CD14-positive monocyte (primary cell): ENCODE results near the gene PPM1H. TPM values are rescaled to one million over a fixed set of nuclear protein-coding genes. Genes with fewer than 3 reads are reported as not detected.

Experiments
- DNase-seq, 3 donors: peaks; one replicate each; pipeline ENCODE4 v3.0.0-alpha.2; 2011 to 2022
- H2AFZ ChIP-seq: 2 replicates; pipeline ENCODE4 v1.6.0; 2012; ENCODE audit warnings: mild to moderate bottlenecking, low read depth, low read length, inconsistent platforms; ENCODE audit not compliant: insufficient read depth, poor library complexity, severe bottlenecking
- H3K27ac ChIP-seq, 2 donors: 1 replicate in 1 of 2; 2 replicates in 1 of 2; pipeline ENCODE4 v1.5.1; 2012 to 2013; ENCODE audit warnings: low read length in 2 of 2, control low read depth in 1 of 2, inconsistent platforms in 1 of 2, low read depth in 1 of 2, mild to moderate bottlenecking in 1 of 2
- H3K27me3 ChIP-seq, 2 donors: one replicate each; pipeline versions ENCODE4 v1.6.0 to v1.6.1; 2011 to 2013; ENCODE audit warnings: low read length in 2 of 2; ENCODE audit not compliant: control insufficient read depth in 2 of 2, insufficient read depth in 2 of 2
- H3K36me3 ChIP-seq, 2 donors: replicated peaks in 1 of 2; 1 replicate in 1 of 2; 2 replicates in 1 of 2; pipeline versions ENCODE4 v1.5.1 to v1.6.1; 2012 to 2013; ENCODE audit warnings: low read length in 2 of 2, control low read depth in 1 of 2, inconsistent platforms in 1 of 2, mild to moderate bottlenecking in 1 of 2; ENCODE audit not compliant: insufficient read depth in 2 of 2, control insufficient read depth in 1 of 2
- H3K4me1 ChIP-seq, 2 donors: 1 replicate in 1 of 2; 2 replicates in 1 of 2; pipeline versions ENCODE4 v1.5.1 to v1.6.1; 2012 to 2013; ENCODE audit warnings: low read length in 2 of 2, control low read depth in 1 of 2, inconsistent platforms in 1 of 2, mild to moderate bottlenecking in 1 of 2, moderate library complexity in 1 of 2; ENCODE audit not compliant: insufficient read depth in 2 of 2, control insufficient read depth in 1 of 2
- H3K4me2 ChIP-seq: replicated peaks from 2 replicates; pipeline ENCODE3; 2012; ENCODE audit warnings: low read length, moderate library complexity, mild to moderate bottlenecking; ENCODE audit not compliant: poor library complexity, severe bottlenecking; ENCODE audit errors: extremely low read depth
- H3K4me3 ChIP-seq, 3 experiments: fragments of 200-600 bp in 1 of 3; sonication (generic) in 1 of 3; replicated peaks in 1 of 3; 1 replicate in 2 of 3; 2 replicates in 1 of 3; pipeline ENCODE4 v1.5.1; 2011 to 2013; ENCODE audit warnings: low read length in 3 of 3, mild to moderate bottlenecking in 3 of 3, control low read depth in 2 of 3, low read depth in 2 of 3, inconsistent platforms in 1 of 3, moderate library complexity in 1 of 3
- H3K79me2 ChIP-seq: 2 replicates; pipeline ENCODE4 v1.6.0; 2012; ENCODE audit warnings: mild to moderate bottlenecking, control low read depth, inconsistent platforms, low read length, moderate library complexity; ENCODE audit not compliant: insufficient read depth
- H3K9ac ChIP-seq: 2 replicates; pipeline ENCODE4 v1.6.0; 2017; ENCODE audit warnings: low read length, mild to moderate bottlenecking; ENCODE audit not compliant: insufficient read depth, poor library complexity, severe bottlenecking
- H3K9me3 ChIP-seq, 2 donors: replicated peaks in 1 of 2; 1 replicate in 1 of 2; 2 replicates in 1 of 2; pipeline versions ENCODE4 v1.5.1 to v1.6.1; 2012 to 2013; ENCODE audit warnings: low read length in 2 of 2, control low read depth in 1 of 2; ENCODE audit not compliant: control insufficient read depth in 1 of 2, insufficient read depth in 1 of 2
- H4K20me1 ChIP-seq: 2 replicates; pipeline ENCODE4 v1.6.0; 2012; ENCODE audit warnings: mild to moderate bottlenecking, low read length, control low read depth, moderate library complexity; ENCODE audit not compliant: insufficient read depth
- H3K27ac Mint-ChIP-seq, 7 donors: one replicate each; pipeline ENCODE4 v1.8.0; 2020; ENCODE audit warnings: mild to moderate bottlenecking in 7 of 7, mixed read lengths in 7 of 7, moderate library complexity in 6 of 7, inconsistent platforms in 2 of 7
- H3K27me3 Mint-ChIP-seq, 3 donors: one replicate each; pipeline ENCODE4 v1.8.0; 2021 to 2022; ENCODE audit warnings: low read depth in 3 of 3, mild to moderate bottlenecking in 3 of 3, mixed read lengths in 3 of 3, moderate library complexity in 3 of 3, inconsistent platforms in 1 of 3
- H3K36me3 Mint-ChIP-seq, 2 donors: one replicate each; pipeline ENCODE4 v1.8.0; 2020; ENCODE audit warnings: mixed read lengths in 2 of 2, inconsistent platforms in 1 of 2, mild to moderate bottlenecking in 1 of 2
- H3K4me1 Mint-ChIP-seq: one replicate; pipeline ENCODE4 v1.8.0; 2020; ENCODE audit warnings: mild to moderate bottlenecking, mixed read lengths
- H3K4me3 Mint-ChIP-seq, 2 donors: one replicate each; pipeline ENCODE4 v1.8.0; 2020; ENCODE audit warnings: mild to moderate bottlenecking in 2 of 2, mixed read lengths in 2 of 2, moderate library complexity in 1 of 2
- H3K9me3 Mint-ChIP-seq, 7 donors: one replicate each; pipeline ENCODE4 v1.8.0; 2020 to 2022; ENCODE audit warnings: mixed read lengths in 7 of 7, mild to moderate bottlenecking in 6 of 7, moderate library complexity in 6 of 7, inconsistent platforms in 2 of 7
- WGBS: methylation state at CpG from one replicate; pipeline ENCODE4 v1.1.5; 2013; ENCODE audit warnings: missing lambda C conversion rate; ENCODE audit not compliant: insufficient coverage; 5-methylcytosine and 5-hydroxymethylcytosine counted together
- intact Hi-C, 2 donors: fragments of 100-400 bp; cut with micrococcal nuclease; formaldehyde crosslinking; loops; one replicate each; pipeline versions ENCODE4 v1.15.0 to v1.15.1; 2023
- polyA plus RNA-seq, 3 donors: library from polyadenylated mRNA; depleted of rRNA in 1 of 3; unstranded in 2 of 3; stranded (reverse) in 1 of 3; fragments of 300-500 nt in 2 of 3; fragments of >200 nt in 1 of 3; fragmentation: Illumina TruSeq in 2 of 3; gene quantifications; 1 replicate in 2 of 3; 2 replicates in 1 of 3; pipeline ENCODE4 v1.2.3, GENCODE V29; 2012 to 2021
- TF ChIP-seq, protein P1 (sequence below): fragments of 200-600 bp; IDR thresholded peaks from one replicate; pipeline ENCODE4 v1.8.0; 2022; ENCODE audit warnings: antibody characterized with exemption, mild to moderate bottlenecking

PPM1H gene
- polyA plus RNA-seq, 3 donors: 1.5 to 2.8 (median 1.9) TPM

GRCh38 chr12:62658910-62659309, 276.0 kb downstream of the PPM1H start:
- no peak overlapping the region for H3K4me3 Mint-ChIP-seq
- H2AFZ ChIP-seq: no peak overlapping the region
- WGBS: 91% methylated on average over 7 of the region's 7 CpGs
- H3K4me3 ChIP-seq: no peak overlapping the region
- peaks cover 0 to 2% (median 0%) of the 10 kb centered on the region in 7 donors for H3K9me3 Mint-ChIP-seq
- H3K27me3 ChIP-seq: no peaks in the 10 kb centered on the region
- peaks cover 12 to 15% of the 10 kb centered on the region in 2 donors for H3K36me3 Mint-ChIP-seq
- H3K9me3 ChIP-seq: no peaks in the 10 kb centered on the region
- H3K27ac Mint-ChIP-seq: no peak overlapping the region
- H3K27ac ChIP-seq: no peak overlapping the region
- H4K20me1 ChIP-seq: no peaks in the 10 kb centered on the region
- H3K4me1 ChIP-seq: no peaks in the 10 kb centered on the region
- TF ChIP-seq, protein P1, sequence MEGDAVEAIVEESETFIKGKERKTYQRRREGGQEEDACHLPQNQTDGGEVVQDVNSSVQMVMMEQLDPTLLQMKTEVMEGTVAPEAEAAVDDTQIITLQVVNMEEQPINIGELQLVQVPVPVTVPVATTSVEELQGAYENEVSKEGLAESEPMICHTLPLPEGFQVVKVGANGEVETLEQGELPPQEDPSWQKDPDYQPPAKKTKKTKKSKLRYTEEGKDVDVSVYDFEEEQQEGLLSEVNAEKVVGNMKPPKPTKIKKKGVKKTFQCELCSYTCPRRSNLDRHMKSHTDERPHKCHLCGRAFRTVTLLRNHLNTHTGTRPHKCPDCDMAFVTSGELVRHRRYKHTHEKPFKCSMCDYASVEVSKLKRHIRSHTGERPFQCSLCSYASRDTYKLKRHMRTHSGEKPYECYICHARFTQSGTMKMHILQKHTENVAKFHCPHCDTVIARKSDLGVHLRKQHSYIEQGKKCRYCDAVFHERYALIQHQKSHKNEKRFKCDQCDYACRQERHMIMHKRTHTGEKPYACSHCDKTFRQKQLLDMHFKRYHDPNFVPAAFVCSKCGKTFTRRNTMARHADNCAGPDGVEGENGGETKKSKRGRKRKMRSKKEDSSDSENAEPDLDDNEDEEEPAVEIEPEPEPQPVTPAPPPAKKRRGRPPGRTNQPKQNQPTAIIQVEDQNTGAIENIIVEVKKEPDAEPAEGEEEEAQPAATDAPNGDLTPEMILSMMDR: no peak
- H3K9ac ChIP-seq: no peak overlapping the region
- H3K36me3 ChIP-seq: no peaks in the 10 kb centered on the region
- intact Hi-C loops: no loop called here
- peaks cover 28% of the 10 kb centered on the region for H3K4me1 Mint-ChIP-seq
- no peaks in the 10 kb centered on the region for H3K79me2 ChIP-seq
- no peak for DNase-seq
- no peak overlapping the region for H3K4me2 ChIP-seq
- peaks cover 2 to 3% (median 2%) of the 10 kb centered on the region in 3 donors for H3K27me3 Mint-ChIP-seq

GRCh38 chr12:62657363-62657632, 277.7 kb downstream of the PPM1H start:
- peak overlapping the region in 1 of 7 donors; percentile 43 for H3K27ac Mint-ChIP-seq
- H3K36me3 Mint-ChIP-seq: peaks cover 12 to 15% of the 10 kb centered on the region in 2 donors
- TF ChIP-seq, protein P1: no peak
- Histone ChIP-seq H3K4me1 (no peaks in the 10 kb centered on the region), H3K9me3 (no peaks in the 10 kb centered on the region), H3K36me3 (no peaks in the 10 kb centered on the region), H3K27me3 (no peaks in the 10 kb centered on the region), H3K4me2 (no peak overlapping the region), H3K4me3 (no peak overlapping the region), H2AFZ (no peak overlapping the region), H3K79me2 (no peaks in the 10 kb centered on the region), H4K20me1 (no peaks in the 10 kb centered on the region), H3K27ac (no peak overlapping the region), H3K9ac (no peak overlapping the region)
- intact Hi-C loops: no loop called here
- H3K27me3 Mint-ChIP-seq: peaks cover 2 to 3% (median 2%) of the 10 kb centered on the region in 3 donors
- WGBS: 100% methylated on average over 1 of the region's 1 CpG
- no peak for DNase-seq
- no peak overlapping the region for H3K4me3 Mint-ChIP-seq
- peaks cover 0 to 2% (median 0%) of the 10 kb centered on the region in 7 donors for H3K9me3 Mint-ChIP-seq
- peaks cover 28% of the 10 kb centered on the region for H3K4me1 Mint-ChIP-seq
